ENCODE data around the gene OBSCN.

DNA sequence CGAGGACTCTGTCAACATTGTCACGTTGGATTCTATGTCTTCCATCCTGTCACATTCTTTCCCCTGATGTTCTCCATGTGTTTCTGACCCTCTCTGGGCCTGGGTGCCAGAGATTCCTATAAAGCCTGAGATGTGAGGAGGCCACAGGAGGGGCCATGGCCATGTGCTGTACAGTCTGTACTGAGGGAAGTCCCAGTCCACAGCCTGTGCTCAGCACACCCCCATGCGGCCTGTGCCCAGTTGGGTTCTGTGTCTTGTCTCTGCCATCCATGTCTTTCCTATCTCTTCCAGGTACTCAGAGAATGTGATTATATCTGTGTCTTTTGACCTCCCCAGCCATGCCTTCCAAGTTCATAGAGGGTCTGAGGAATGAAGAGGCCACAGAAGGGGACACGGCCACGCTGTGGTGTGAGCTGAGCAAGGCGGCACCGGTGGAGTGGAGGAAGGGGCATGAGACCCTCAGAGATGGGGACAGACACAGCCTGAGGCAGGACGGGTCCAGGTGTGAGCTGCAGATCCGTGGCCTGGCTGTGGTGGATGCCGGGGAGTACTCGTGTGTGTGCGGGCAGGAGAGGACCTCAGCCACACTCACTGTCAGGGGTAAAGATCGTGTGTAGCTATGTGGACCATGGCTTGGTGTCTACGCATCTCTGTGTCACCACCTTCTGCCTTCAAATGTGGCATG is 86.1 kb downstream of the OBSCN start:
- TF ChIP-seq POLR2A (IDR thresholded peaks at IDR 0.05): no peak
- TF ChIP-seq, protein P1, sequence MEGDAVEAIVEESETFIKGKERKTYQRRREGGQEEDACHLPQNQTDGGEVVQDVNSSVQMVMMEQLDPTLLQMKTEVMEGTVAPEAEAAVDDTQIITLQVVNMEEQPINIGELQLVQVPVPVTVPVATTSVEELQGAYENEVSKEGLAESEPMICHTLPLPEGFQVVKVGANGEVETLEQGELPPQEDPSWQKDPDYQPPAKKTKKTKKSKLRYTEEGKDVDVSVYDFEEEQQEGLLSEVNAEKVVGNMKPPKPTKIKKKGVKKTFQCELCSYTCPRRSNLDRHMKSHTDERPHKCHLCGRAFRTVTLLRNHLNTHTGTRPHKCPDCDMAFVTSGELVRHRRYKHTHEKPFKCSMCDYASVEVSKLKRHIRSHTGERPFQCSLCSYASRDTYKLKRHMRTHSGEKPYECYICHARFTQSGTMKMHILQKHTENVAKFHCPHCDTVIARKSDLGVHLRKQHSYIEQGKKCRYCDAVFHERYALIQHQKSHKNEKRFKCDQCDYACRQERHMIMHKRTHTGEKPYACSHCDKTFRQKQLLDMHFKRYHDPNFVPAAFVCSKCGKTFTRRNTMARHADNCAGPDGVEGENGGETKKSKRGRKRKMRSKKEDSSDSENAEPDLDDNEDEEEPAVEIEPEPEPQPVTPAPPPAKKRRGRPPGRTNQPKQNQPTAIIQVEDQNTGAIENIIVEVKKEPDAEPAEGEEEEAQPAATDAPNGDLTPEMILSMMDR (IDR thresholded peaks at IDR 0.05): no peak

Measured in sigmoid colon (tissue), 3 donors.